Fibroblast of skin of scalp (primary cell): Measurements from ENCODE around the gene KRT83.
"Not testable (repeated sequence)": the region's sequence is repeated elsewhere in the genome, so short reads cannot be mapped to it uniquely, and the experiment has no call there.

Experiments
- DNase-seq: peaks from one replicate; pipeline ENCODE4 v3.0.0-alpha.2; 2013

Gene KRT83

DNA sequence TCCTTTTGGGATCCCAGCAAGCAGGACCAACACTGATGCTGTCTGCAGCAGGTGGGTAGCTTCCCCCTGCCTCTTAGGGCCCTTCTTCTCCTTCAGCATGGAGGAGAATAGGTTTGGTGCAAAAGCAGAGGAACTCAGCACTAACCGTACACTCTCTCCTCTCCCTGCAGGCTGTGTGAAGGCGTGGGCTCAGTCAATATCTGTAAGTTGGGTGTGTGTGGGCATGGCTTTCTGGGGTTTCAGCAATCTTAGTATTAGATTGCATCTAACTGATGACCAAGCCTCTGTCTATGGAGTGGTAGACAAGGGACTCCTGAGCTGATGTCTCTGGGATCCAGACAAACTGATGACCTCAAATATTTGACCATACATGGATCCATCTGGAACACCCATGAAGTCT is 31.8 kb upstream of the KRT83 start:
- no peak for DNase-seq

DNA sequence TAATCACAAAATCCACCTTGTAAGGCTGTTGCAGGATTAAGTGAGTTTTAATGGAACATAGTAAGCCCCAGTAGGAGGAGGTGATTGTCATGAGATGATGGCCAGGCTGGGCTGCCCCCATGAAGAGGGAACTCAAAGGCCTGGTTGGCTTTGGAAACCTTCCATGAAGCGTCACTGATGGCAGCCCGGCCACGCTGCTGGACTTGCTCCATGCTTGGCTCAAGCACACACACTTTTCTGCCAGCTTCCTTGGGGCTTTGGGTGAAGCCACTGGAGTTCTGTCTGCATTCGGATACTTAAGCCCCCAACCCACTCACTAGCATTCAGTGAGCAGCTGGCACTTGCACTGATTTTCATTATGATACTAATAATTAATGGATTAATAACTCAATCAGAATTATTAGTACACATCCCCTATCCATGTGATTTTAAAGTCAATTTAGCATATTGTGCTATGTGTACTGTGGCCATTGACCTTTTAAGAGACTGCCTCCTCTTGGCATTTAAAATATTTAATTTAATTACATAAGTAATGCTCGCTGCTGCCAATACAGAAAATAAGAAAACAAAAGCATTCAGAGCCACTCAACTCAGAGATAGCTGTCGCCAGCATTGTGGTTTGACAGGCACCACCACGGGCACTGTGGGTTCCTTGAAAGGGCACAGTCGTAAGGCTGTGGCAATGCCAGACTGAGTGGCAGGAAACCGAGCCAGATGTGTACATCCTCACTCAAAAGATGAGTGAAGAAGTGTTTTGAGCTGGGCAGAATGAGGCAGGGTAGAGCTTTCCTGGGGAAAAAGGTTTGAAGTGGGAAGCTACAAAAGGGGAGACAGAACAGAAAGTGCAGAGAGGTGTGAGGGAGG is 30.2 kb upstream of the KRT83 start:
- DNase-seq, result no peak

DNA sequence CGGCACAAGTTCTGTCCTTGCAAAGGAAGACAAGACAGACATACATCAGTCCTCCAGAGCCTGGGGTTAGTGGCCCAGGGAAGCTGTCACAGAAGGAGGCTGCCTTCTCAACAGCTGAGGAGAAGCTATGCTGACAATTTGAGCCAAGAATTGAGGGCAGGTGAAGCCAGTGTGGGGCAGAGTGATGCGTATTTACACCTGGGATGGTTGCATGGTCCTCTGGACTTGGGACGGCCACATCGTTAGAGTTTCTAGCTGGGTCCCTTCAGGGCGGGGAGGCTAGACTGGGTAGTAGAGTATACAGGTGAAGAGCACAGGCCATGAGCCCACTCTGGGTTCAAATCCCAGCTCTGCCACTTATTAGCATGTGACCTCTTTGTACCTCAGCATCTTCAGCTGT is 29.6 kb upstream of the KRT83 start:
- DNase-seq, result no peak

DNA sequence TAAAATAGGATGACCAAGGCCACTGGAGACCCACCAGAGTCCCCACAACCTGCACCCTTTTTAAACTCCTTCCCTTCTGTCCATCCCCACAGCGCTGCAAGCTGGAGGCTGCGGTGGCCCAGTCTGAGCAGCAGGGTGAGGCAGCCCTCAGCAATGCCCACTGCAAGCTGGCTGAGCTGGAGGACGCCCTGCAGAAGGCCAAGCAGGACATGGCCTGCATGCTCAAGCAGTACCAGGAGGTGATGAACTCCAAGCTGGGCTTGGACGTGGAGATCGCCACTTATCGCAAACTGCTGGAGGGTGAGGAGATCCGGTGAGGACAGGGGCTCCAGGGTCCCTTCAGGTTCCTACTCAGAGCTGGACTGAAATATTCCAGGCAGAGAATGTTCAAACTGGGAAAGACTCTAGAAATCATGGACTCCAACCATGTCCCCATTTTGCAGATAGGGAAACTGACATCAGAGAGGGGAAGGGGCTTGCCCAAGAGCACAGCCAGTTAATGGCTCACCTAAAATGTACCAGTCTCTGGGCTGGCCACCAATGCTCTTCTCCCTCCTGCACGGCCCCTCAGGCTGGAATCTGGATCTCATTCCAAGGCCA is 28.9 kb upstream of the KRT83 start:
- DNase-seq, result no peak

DNA sequence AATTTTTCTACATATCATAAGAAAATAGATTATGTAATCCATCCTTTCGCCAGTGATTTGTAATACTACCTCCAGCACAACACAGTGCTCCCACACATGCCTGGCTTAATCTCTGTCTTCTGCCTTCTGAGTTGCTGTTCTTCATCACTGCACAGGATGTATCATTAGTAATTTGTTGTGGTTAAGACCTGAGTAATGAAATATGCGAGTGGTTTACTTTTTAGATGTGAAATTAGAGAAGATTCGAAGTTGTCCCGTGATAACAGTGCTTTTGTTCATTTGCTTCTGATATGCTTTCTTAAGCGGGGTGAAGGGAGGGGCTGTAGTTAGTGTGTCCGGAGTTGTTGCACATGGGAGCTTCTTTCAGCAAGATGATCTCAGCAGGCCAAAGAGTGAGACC is 28.0 kb upstream of the KRT83 start:
- DNase-seq, result no peak

DNA sequence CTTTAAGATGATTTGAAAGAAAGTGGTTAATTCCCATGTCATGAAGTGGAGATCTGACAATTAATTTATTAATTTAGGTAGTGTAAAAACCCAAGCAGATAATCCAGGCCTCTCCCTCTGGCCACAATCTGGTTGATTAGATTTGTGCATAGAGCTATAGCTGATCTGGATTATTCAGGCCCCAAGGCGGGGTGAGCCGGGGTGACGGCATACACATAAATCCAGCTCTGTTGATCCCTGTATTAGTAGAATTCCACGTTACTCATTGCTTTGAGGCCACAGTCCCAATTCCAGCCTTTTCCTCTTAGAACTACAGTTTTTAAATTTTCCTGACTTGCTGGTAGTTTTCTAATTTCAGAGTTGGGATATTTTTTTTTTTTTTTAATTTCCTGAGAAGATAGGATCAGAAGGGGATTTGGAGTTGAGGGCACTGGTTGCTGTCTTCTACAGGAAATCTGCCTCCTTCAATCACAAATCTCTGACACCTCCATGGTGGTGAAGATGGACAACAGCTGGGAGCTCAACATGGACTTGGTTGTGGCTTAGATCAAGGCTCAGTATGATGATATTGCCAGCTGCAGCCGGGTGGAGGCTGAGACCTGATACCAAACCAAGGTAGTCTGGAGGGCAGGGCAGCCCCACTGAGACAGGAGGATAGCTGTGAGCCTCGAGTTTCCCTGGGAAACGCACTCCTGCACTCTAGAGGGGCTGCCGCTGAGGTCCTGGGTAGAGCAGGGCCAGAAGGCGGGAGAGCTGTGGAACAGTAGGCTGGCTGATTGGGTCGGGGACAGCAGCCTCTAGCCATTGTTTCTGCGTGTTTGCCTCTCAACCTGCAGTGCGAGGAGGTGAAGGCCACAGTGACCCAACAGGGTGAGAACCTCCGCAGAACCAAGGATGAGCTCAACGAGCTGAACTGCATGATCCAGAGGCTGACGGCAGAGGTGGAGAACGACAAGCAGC is 26.6 kb upstream of the KRT83 start:
- no peak for DNase-seq

DNA sequence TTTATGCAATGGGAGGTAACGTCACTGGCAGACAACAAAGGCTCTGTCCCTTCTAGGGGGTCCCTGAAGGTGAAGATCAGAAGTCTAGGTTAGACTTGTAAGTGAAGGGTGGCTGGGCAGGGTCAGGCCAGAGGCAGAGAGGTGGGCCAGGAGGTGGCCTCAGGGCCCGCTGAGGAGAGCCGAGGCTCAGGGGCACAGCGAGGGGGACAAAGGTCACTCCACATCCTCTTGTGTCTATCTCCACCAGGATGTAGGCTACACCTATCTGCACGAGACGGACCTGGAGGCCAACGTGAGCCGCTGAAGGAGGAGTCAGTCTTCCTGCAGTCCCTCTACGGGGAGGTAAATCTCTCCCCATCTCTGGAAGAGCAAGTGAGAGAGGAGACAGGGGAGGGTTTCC is 25.8 kb upstream of the KRT83 start:
- DNase-seq, result no peak

DNA sequence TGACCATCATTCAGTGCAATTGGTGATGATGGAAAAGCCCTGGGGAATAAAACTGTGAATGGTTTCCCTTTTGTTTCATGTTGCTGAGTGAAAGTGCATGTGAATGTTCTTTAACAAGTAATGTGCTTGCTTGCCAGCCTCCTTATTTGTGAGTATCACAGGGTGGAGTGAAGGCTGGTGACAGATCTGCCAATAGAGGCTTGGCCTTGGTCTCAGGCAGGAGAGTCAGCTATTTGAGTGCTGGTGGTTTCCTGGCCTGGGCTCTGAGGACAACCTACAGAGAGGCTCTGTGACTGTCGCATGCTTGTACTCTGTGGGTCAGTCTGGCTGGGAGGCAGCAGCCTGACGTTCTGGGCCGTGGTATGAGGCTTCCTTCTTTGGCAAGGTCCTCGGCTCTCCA is 25.4 kb upstream of the KRT83 start:
- DNase-seq, result no peak

DNA sequence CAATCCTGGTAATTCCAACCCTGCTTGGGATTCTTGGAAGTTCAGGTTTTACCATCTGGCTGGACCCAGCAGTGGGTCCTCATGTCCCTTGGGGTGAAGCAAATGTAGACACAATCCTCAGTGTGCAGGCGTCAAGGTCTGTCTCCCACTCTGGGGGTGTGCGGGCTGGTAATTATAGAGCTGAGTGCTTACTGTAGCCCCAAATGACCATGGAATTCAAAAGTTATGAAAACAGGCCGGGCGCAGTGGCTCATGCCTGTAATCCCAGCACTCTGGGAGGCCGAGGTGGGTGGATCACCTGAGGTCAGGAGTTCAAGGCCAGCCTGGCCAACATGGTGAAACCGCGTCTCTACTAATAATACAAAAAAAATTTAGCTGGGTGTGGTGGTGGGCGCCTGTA is 23.8 kb upstream of the KRT83 start:
- not testable (repeated sequence) for DNase-seq

DNA sequence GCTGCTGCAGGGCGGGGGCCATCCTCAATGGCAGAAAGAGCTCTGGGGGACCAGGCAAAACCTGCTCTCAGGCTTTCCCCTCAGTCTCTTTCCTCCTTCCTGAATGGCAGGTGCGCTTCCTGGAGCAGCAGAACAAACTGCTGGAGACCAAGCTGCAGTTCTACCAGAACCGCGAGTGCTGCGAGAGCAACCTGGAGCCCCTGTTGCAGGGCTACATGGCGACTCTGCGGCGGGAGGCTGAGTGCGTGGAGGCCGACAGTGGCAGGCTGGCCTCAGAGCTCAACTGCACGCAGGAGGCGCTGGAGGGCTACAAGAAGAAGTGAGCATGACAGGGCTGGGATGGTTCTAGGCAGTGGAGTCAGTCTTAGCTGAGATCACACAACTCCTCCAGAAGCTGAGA is 22.9 kb upstream of the KRT83 start:
- DNase-seq, result no peak

DNA sequence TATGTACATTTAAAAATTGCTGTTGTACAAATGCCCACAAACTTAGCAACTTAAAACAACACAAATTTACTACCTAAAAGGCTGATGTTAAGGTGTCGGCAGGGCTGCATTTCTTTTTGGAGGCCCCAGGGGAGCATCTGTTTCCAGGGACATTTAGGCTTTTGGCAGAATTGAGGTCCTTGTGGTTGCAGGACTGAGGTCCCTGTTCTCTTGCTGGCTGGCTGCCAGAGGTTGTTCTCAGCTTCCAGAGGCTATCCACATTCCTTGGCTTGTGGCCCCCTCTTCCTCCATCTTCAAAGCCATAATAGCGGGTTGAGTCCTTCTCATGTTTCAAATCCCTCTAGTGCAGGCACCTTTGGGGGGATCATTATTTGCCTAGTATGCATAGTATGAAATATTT is 22.4 kb upstream of the KRT83 start:
- DNase-seq, result no peak

DNA sequence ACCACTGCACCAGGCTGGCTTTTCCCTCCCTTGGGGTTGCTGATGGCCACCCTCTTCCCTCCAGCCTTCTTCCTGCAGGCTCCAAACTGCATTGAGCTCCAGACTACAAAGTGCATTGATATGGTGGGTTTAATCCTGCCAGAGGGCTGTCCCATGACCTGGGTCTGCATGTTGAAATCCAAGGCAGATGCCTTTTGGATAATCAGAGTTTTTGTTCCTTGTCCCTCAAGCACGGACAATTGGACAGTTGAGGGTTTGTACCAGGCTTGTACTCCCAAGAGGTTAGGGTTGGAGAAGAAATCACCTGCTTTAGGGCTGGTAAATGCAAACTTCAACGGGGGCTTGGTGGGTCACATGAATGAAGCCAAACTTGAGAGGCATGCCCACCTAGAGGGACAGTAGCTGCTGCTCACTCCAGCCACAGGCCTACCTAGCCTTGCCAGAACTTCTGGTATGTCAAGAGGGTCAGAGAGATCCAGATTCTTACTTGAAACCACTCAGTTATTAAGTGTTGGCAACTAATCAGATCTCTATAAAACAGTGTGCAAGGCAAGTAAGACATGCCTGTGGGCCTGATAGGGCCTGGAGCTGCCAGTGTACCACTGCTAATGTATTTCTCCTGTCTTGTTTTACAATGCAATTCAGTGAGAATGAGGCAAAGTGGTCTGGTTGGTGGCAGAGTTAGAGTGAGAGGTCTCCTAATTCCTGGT is 21.7 kb upstream of the KRT83 start:
- no peak for DNase-seq

DNA sequence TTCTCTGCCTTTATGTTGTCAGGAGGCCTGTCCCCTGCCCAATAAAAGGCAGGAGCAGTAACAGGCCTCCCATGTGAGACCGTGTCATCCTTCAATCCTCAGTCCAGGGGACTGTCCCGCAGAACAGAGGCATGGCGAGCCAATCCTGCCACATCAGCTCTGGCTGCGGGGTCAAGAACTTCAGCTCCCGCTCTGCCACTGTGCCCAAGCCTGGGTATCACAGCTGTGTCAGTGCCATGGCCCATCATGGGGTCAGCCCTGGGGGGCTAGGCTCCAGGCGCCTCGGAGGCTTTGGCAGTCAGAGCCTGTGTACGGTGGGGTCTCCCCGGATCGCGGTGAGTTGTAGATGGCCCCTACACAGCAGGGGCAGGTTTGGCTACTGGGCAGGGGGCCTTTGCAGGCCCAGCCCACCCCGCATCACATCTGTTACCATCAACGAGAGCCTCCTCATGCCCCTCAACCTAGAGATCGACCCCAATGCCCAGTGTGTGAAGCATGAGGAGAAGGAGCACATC is 19.9 kb upstream of the KRT83 start:
- no peak for DNase-seq

DNA sequence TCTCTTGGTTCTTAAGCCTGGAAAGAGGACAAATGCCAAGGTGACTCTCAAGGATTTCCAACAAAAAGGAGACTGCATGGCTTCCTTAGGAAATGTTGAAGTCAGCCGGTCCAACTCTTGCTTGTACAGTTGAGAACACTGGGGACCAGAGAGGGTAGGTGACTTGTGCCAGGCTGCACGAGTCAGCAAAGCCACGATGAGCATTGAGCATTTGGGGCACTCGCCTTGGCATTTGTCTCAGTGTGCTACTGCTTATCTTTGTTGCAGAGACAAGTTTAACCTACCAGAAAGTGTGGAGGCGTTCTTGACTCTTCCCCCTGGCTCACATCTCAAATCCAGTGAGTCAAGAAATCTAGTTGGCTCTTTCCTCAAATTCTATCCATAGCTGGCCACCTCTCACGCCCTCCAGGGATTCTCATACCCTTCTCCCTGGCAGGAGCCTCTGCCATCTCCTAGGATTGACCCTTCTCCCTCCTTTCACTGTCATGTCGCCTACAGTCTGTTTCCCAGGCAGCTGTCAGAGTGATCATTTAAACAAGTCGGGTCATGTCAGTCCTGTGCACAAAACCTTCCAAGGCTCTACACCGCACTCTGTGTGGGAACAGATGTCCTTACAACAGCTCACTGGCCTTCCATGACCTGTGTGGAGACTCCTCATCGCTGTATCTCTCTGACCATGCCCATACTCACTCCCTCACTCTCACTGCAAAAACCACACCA is 17.2 kb upstream of the KRT83 start:
- no peak for DNase-seq

DNA sequence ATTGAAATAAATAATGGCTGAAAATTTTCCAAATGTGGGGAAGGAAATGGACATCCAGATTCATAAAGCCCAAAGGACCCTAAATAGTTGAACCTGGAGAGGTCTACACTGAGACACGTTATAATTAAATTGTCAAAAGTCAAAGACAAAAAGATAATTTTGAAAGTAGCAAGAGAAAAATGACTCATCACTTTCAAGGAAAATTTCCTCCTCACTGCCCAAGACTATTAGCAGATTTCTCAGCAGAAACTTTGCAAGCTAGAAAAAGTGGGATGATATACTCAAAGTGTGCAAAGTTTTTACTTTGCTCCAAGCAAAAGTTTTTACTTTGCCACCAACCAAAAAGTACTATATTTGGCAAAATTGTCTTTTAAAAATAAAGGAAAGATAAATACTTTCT is 15.9 kb upstream of the KRT83 start:
- no peak for DNase-seq

DNA sequence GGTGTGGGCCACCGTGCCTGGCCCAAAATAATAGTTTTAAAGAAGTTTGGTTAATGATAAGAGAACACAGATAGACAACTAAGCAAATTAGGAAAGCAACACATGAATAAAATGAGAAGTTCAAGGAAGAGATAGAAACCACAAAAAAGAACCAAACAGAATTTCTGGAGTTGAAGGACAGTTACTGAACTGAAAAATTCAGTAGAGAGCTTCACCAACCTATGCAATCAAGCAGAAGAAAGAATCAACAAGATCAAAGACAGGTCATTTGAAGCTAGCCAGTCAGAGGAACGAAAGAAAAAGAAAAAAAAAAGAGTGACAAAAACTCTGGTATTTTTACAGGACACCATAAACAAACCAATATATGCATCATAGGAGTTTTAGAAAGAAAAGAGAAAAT is 15.4 kb upstream of the KRT83 start:
- no peak for DNase-seq

DNA sequence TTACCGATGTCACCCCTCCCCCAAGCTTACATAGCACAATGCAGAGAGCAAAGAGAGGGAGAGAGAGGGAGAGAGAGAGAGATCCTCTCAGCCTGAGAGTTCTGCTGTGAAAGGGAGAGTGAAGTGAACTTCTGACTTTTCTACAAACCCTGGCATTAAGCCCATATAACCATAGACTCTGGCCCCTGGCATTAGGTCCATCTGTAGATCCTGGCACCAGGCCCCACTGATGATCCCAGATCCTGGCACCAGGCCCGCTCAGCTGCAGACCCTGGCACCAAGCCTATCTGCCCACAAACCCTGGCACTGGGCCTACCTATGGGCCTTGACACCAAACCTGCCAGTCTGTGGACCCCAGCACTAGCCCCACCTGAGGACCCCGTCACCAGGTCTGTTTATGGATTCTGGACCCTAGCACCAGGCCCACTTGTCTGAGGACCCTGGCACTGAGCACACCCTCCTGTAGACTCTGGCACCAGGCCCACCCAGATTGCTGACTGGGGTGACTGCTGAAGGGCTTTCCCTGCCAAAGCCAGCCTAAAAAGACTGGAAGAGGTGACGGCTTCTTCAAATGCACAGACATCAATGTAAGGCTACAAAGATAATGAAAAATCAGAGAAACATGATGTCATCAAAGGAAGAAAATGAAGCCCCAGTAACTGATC is 14.5 kb upstream of the KRT83 start:
- no peak for DNase-seq

DNA sequence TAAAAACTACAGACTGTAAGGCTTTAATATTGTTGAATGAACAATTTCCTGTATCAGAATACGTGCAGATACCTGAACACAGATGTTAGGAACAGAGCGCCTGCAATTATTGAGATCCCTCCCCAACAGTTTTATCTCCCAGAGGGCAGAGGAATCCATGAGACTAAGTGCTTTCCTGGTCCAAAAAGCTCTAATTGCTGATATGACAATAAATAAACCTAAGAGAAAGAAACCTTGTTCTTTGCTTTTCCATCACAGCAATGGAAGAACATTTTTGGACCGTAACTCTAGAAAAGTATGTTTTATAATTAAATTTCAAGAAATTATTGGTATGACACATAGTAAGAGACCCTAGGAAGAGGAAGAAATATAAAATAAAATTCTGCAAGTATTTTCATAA is 13.0 kb upstream of the KRT83 start:
- DNase-seq, result no peak

DNA sequence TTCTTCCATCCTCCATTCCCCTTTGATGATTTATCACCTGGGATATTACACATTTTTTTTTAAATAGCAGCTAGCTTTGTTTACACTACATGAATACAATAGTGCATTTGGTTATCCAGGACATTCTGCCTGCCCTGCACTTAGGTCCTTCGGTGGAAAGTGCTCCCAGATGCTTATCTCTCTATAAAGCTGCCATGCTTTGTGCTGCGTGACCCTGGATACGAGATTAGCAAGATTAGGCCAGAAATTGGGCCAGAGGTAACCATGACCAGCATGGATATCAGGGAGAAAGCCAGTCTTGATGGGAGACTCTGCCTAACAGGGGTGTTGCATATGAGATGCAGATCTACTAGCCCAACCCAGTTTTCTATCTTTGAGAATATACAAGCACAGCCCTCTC is 12.1 kb upstream of the KRT83 start:
- no peak for DNase-seq

DNA sequence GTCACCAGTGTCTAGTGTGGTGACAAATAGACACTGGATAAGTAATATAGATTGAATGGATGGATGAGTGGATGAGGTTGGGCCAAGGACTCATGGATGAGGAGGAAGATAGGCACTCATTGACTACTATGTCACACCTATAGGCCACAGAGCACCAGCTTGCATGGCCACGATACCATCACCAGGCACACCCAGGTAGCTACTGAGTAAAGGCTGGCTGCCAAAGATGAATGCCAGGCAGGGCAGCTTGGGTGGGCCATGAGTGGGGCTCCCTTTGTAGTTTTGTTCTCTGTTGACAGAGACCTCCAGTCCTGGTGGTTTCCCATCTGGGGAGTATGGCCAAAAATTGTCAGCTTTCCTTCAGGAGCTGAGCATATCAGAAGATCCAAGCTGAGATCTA is 11.2 kb upstream of the KRT83 start:
- DNase-seq, result no peak

DNA sequence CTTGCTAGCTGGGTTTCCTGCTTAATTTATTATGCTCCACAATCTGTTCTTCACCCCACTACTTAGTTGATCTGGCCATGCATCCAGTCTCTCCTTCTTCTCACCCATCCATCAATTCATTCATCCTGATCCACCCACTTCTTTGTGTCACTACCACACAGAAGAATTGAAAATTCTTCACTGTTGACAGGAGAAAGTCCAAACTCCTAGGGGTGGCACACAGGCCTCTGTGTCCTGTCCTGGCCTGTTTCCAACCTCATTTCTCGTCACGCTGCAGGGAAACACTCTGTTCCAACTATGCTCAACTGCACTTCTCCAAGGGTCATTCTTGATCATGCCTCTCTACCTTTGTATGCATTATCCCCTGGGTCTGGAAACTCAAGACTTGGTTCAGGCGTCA is 10.6 kb upstream of the KRT83 start:
- no peak for DNase-seq
